Measurements from ENCODE around the gene ZNF286A.

DNA sequence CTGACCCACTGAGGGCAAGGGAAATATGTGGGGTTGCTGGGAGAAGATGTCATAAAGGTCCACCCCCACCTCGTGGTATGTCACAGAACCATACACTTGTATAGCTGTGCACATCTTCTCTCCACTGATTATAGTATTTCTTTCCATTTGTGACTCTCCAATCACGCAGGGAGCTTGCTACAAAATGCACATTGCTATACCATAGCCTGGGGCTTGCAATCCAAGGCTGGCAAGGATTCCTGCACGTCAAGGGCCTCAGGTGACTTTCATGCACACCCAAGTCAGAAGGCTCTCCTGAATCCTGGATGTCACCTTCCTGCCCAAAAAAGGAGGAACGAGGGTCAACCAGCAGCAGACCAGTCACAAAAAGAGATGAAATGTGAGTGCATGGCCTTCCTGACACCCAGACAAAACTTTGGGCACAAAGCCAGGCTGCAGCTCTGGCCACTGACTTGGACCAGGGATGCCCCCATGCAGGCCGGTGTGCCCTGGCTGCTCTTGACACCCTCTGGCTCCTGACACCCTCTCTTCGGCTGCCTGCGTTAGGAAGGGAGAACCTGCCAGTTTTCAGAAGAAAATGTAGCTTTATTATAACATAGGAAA, 44.6 kb downstream of the ZNF286A start:
- TF ChIP-seq GATA2 (IDR thresholded peaks at IDR 0.05; ENCODE audit: low read depth, low read length) (no peak), GATA3 (IDR thresholded peaks at IDR 0.05; ENCODE audit: low read depth, low read length) (no peak)
